RWPE1 (cell line): ENCODE data around the gene ZC3H8.
"Not testable (repeated sequence)": the region's sequence is repeated elsewhere in the genome, so short reads cannot be mapped to it uniquely, and the experiment has no call there.

Experiments
- CTCF ChIA-PET: fragments of 350-600 bp; sonication (Branson Sonifier 250); formaldehyde crosslinking; extraction: SDS; loops from one replicate; lab custom pipeline; 2021; lab: Yijun Ruan, JAX
- POLR2A ChIA-PET: fragments of 400-600 bp; formaldehyde crosslinking; extraction: SDS; loops from one replicate; lab custom pipeline; 2020; ENCODE audit warnings: antibody characterized with exemption; ENCODE audit not compliant: low non-redundant PET; lab: Yijun Ruan, JAX
- DNase-seq: peaks from one replicate; pipeline ENCODE4 v3.0.0; 2012; ENCODE audit warnings: low spot score
- H3K27ac ChIP-seq: fragments of 450-650 bp; 2 replicates; pipeline ENCODE4 v1.5.1; 2017
- TF ChIP-seq, protein P1 (sequence below): fragments of 450-650 bp; conservative IDR thresholded peaks from 2 replicates; pipeline ENCODE4 v1.5.1; 2017; ENCODE audit warnings: low read depth, mild to moderate bottlenecking

Gene ZC3H8

DNA sequence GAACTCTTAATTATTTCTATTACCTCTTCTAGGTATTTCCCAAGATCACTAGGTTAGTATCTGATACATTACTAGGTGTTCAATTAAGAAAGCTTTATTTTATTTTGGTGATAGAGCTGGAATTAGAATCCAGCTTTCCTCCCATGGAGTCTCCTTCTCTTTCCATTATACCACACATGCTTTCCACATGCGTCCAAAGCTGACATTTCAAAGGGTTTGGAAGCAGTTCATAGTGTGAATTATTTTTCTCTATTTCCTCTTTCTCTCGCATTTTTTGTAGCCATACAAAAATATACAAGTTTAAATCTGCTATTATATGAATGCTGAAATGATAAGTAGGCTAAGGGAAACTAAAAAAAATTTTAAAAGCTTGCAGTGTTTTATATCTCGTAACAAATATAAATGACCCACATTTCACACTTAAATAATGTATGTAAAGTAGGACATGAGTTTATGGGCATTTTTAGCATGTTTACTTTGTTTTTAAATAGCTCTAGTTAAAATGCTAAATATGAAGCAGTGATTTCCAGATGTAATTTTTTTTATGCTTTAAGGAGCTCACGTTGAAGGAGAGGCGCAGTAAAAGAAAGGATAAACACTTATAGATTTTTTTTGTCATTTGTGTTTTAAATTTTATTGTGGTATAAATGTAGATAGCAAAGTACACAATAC is 40.7 kb upstream of the ZC3H8 start:
- CTCF ChIA-PET, result no interaction called here
- no peak overlapping the region for H3K27ac ChIP-seq
- POLR2A ChIA-PET, result no interaction called here
- TF ChIP-seq, protein P1, sequence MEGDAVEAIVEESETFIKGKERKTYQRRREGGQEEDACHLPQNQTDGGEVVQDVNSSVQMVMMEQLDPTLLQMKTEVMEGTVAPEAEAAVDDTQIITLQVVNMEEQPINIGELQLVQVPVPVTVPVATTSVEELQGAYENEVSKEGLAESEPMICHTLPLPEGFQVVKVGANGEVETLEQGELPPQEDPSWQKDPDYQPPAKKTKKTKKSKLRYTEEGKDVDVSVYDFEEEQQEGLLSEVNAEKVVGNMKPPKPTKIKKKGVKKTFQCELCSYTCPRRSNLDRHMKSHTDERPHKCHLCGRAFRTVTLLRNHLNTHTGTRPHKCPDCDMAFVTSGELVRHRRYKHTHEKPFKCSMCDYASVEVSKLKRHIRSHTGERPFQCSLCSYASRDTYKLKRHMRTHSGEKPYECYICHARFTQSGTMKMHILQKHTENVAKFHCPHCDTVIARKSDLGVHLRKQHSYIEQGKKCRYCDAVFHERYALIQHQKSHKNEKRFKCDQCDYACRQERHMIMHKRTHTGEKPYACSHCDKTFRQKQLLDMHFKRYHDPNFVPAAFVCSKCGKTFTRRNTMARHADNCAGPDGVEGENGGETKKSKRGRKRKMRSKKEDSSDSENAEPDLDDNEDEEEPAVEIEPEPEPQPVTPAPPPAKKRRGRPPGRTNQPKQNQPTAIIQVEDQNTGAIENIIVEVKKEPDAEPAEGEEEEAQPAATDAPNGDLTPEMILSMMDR, result no peak
- DNase-seq, result no peak

DNA sequence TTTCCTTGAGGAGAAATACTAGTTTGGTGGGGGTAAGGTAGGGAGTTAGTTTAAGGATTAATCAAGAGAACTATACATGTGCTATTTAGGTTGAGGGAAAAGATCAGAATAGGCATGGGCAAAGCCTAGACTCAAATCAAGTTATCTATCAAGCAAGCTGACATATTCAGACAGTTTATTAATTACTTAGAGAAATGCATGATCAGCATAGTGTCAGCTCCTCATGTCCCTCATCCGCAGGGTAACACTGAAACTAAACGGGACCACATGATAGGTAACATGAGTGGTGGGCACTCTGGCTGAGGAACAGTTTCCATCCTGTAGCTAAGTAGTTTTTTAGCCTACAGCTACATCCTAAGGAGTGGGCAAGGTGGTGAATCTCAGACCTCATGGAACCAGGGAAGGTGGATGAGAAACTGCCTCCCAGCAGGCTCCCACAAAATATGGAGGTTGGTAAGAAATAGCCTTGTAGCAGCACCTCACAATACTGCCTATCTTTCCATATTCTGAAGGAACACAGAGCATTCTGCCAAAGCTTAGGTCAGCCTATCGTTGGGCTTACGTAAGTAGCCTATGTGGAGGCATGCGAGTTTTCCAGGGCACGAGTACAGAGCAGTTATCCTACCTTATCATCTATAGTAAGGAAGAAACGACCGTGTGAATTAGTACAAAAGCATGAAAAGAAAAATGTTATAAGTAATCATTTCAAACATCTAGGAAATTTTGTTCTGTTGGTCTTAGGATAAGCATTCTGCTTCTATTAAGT is 39.0 kb upstream of the ZC3H8 start:
- TF ChIP-seq, protein P1, result no peak
- ChIA-PET CTCF (interaction anchor here (0.6 kb wide), 1 partner anchor 433 kb away, joined by 7 read pairs; no protein-coding TSS in a partner anchor), POLR2A (no interaction called here)
- H3K27ac ChIP-seq, result no peak overlapping the region
- DNase-seq, result no peak

DNA sequence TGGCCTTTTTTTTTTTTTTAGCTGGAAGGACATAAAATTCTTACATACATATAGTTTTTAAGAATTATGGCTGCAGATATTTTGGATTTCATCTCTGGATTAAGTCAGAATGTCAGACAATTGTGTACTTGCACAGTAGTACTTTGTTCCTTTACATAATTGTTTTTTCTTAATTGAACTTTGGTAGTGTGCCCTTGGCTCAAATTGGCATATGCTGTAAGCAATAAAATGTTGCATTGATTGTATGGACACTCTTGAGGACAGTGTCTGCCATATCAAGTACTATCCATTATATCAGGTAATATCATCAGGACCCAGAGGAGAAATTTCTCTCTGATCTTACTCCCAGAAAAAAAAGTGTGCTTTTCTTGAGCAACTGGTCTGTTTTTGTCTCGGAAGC is 35.8 kb upstream of the ZC3H8 start:
- CTCF ChIA-PET, result no interaction called here
- POLR2A ChIA-PET, result no interaction called here
- no peak overlapping the region for H3K27ac ChIP-seq
- TF ChIP-seq, protein P1, result no peak
- DNase-seq, result no peak

DNA sequence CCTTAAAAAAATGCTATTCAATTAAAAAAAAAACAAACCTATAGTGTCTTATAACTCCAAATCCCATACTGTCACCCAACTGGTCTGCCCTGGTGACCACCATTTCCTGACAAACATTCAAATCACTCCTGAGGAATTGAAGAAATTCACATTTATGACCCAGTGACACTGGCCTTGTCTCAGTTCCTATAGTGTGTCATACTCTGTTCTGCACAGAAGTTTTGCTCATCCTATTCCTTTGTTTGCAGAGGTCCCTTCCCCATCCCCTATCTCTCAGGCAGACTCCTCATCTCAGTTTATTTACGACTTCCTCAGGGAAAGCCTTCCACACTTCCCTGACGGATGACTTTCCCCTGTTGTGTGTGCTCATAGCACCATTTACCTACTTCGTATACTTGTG is 35.2 kb upstream of the ZC3H8 start:
- H3K27ac ChIP-seq, result no peak overlapping the region
- TF ChIP-seq, protein P1, result no peak
- ChIA-PET CTCF (no interaction called here), POLR2A (no interaction called here)
- no peak for DNase-seq

DNA sequence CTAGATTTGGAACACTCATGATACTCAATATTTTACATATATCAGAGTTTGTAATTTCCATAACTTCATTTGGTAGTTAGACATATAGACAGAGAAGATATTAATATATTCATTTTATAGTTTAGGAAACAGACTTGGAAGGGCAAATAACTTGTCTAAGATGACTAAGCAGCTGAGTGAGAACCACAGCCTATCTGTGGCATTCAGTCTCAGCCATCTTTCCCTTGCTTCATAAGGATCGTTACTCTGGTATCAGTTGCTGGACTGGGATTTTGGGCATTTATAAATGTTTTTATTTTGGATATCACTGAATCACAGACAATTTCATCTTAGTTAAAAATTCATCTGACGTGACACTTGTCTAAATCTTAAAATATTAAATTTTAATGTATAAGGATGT is 28.7 kb upstream of the ZC3H8 start:
- CTCF ChIA-PET, H3K27ac ChIP-seq, DNase-seq, POLR2A ChIA-PET: not testable (repeated sequence)

DNA sequence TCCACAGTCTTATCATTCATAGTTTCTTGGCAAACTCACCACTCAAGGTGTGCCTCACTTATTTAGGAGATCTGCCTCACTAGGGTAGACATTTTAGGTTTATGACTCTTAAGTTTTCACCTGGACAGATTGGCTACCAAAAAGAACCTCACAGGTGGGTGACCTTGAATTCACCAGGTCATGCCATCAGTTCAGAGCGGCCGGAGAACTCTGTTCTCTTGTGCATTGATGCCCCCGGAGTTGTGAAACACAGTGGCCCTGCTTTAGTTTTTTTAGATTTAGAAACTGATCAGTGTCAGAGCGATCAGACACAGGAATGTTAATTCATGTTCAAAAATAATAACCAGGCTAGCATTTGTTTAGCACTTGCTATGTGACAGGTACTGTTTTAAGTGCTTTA is 27.2 kb upstream of the ZC3H8 start:
- POLR2A ChIA-PET, CTCF ChIA-PET, H3K27ac ChIP-seq, DNase-seq: not testable (repeated sequence)

DNA sequence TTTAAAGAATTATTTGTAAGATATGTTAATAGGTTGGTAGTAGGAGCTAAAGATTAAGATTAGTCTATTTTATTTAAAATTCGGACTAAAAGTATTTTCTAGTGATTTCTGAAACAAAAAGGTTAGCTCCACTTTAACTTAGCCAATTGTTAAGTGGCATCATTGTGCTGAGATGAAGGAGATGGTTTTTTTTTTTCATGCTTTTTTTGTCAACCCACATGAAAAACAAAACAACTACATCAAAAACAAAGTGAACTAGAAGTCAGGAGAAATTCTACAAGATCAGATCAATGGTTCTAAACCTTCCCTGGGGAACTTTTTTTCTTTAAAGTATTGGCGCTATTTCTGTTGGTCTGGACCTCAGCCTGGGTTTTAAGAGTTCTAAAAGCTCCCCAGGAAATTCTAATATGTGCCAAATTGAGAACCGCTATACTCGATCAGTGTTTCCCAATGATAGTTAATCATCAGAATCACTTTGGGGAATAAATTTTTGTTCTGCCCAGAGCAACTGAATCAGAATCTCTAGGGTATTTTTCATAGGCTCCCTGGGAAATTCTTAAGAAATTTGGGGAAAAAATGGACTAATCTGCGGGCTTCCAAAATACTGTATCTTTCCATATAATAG is 22.9 kb upstream of the ZC3H8 start:
- H3K27ac ChIP-seq, result no peak overlapping the region
- ChIA-PET POLR2A (no interaction called here), CTCF (interaction anchor here (0.6 kb wide), 1 partner anchor 349 kb away, joined by 4 read pairs; no protein-coding TSS in a partner anchor)
- no peak for DNase-seq
- TF ChIP-seq, protein P1, result no peak
